Endodermal cell (in vitro differentiated cells): ENCODE measurements around the gene RGS16. TPM values are rescaled to one million over a fixed set of nuclear protein-coding genes. Genes with fewer than 3 reads are reported as not detected.

ENCODE experiments used
- DNase-seq: peaks from one replicate; pipeline ENCODE4 v3.0.0-alpha.2; 2017
- H3K27ac ChIP-seq: 2 replicates; pipeline ENCODE4 v1.5.1; 2013; ENCODE audit warnings: mild to moderate bottlenecking, low read depth, low read length, moderate library complexity
- H3K27me3 ChIP-seq: 2 replicates; pipeline ENCODE4 v1.6.1; 2013; ENCODE audit warnings: mild to moderate bottlenecking, low read length, moderate library complexity; ENCODE audit not compliant: insufficient read depth, control insufficient read depth, poor library complexity, severe bottlenecking
- H3K36me3 ChIP-seq: 2 replicates; pipeline ENCODE4 v1.7.0; 2013; ENCODE audit warnings: mild to moderate bottlenecking, low read length, moderate library complexity; ENCODE audit not compliant: control insufficient read depth, insufficient read depth
- H3K4me1 ChIP-seq: one replicate; pipeline ENCODE4 v1.7.0; 2013; ENCODE audit warnings: low read length; ENCODE audit not compliant: control insufficient read depth, insufficient read depth
- H3K4me3 ChIP-seq: 2 replicates; pipeline ENCODE4 v1.5.1; 2013; ENCODE audit warnings: mild to moderate bottlenecking, low read length, moderate library complexity
- H3K9ac ChIP-seq: 2 replicates; pipeline ENCODE4 v1.6.1; 2013; ENCODE audit warnings: mild to moderate bottlenecking, low read length, moderate library complexity; ENCODE audit not compliant: poor library complexity, severe bottlenecking; ENCODE audit errors: extremely low read depth
- H3K9me3 ChIP-seq: 2 replicates; pipeline ENCODE4 v1.6.1; 2013; ENCODE audit warnings: mild to moderate bottlenecking, low read length, moderate library complexity; ENCODE audit not compliant: control insufficient read depth
- H3K27ac Mint-ChIP-seq: 2 replicates; pipeline ENCODE4 v1.8.0; 2020; ENCODE audit warnings: mixed read lengths
- H3K27me3 Mint-ChIP-seq: 2 replicates; pipeline ENCODE4 v1.8.0; 2021; ENCODE audit warnings: mild to moderate bottlenecking, mixed read lengths; ENCODE audit not compliant: insufficient read depth
- H3K36me3 Mint-ChIP-seq: 2 replicates; pipeline ENCODE4 v1.8.0; 2020; ENCODE audit warnings: low read depth, mixed read lengths
- H3K4me1 Mint-ChIP-seq: 2 replicates; pipeline ENCODE4 v1.8.0; 2020; ENCODE audit warnings: mixed read lengths
- H3K4me3 Mint-ChIP-seq: 2 replicates; pipeline ENCODE4 v1.8.0; 2020; ENCODE audit warnings: mild to moderate bottlenecking, moderate library complexity, mixed read lengths
- H3K9me3 Mint-ChIP-seq: 2 replicates; pipeline ENCODE4 v1.8.0; 2020; ENCODE audit warnings: mild to moderate bottlenecking, mixed read lengths
- WGBS, 2 experiments: methylation state at CpG; one replicate each; pipeline versions ENCODE4 v1.1.5 to v1.1.7; 2013; ENCODE audit warnings: missing lambda C conversion rate in 2 of 2, mixed read lengths in 1 of 2; ENCODE audit not compliant: insufficient coverage in 1 of 2, insufficient read length in 1 of 2; 5-methylcytosine and 5-hydroxymethylcytosine counted together
- total RNA-seq, 2 donors: library from RNA; stranded (reverse); fragmentation: NEBNext Ultra II Directional in 1 of 2; extraction: Animal tissue kit (Norgen Biotek cat#: 25700) in 1 of 2; gene quantifications; 2 replicates in 1 of 2; 3 replicates in 1 of 2; pipeline ENCODE4 v1.2.1, GENCODE V29; 2021
- TF ChIP-seq, protein P1 (sequence below): fragments of 200-600 bp; sonication (generic); conservative IDR thresholded peaks from 2 replicates; pipeline ENCODE4 v1.5.0; 2021; ENCODE audit warnings: antibody characterized with exemption, mild to moderate bottlenecking

Gene RGS16
- total RNA-seq, 2 donors from 2014 or later = 14.8 to 19.4 TPM

DNA sequence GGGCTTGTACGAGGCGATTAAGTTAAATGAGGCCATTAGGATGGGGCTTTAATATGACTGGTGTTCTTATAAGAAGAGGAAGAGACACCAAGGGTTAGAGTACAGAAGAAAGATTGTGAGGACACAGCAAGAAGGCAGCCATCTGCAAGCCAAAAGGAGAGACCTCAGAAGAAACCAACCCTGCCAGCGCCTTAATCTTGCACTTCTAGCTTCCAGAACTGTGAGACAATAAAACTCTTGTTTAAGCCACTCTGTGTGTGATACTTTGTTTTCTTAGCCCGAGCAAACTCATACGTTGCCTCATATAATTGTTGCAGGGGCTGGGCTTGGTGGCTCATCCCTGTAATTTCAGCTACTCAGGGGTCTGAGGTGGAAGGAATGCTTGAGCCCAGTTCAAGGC is 33.6 kb upstream of the RGS16 start:
- WGBS, 2 experiments = 92 to 95% methylated on average over 5 of the region's 5 CpGs
- no peak overlapping the region for H3K27ac Mint-ChIP-seq
- no peaks in the 10 kb centered on the region for H3K27me3 ChIP-seq
- H3K4me3 ChIP-seq = no peak overlapping the region
- DNase-seq = no peak
- H3K9me3 Mint-ChIP-seq = no peaks in the 10 kb centered on the region
- H3K4me1 ChIP-seq = peaks cover 3% of the 10 kb centered on the region
- H3K27ac ChIP-seq = no peak overlapping the region
- no peaks in the 10 kb centered on the region for H3K36me3 ChIP-seq
- H3K9ac ChIP-seq = no peak overlapping the region
- H3K27me3 Mint-ChIP-seq = no peaks in the 10 kb centered on the region
- no peaks in the 10 kb centered on the region for H3K9me3 ChIP-seq
- H3K4me1 Mint-ChIP-seq = peaks cover 18% of the 10 kb centered on the region
- H3K36me3 Mint-ChIP-seq = no peaks in the 10 kb centered on the region
- no peak overlapping the region for H3K4me3 Mint-ChIP-seq
- TF ChIP-seq, protein P1, sequence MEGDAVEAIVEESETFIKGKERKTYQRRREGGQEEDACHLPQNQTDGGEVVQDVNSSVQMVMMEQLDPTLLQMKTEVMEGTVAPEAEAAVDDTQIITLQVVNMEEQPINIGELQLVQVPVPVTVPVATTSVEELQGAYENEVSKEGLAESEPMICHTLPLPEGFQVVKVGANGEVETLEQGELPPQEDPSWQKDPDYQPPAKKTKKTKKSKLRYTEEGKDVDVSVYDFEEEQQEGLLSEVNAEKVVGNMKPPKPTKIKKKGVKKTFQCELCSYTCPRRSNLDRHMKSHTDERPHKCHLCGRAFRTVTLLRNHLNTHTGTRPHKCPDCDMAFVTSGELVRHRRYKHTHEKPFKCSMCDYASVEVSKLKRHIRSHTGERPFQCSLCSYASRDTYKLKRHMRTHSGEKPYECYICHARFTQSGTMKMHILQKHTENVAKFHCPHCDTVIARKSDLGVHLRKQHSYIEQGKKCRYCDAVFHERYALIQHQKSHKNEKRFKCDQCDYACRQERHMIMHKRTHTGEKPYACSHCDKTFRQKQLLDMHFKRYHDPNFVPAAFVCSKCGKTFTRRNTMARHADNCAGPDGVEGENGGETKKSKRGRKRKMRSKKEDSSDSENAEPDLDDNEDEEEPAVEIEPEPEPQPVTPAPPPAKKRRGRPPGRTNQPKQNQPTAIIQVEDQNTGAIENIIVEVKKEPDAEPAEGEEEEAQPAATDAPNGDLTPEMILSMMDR = no peak

DNA sequence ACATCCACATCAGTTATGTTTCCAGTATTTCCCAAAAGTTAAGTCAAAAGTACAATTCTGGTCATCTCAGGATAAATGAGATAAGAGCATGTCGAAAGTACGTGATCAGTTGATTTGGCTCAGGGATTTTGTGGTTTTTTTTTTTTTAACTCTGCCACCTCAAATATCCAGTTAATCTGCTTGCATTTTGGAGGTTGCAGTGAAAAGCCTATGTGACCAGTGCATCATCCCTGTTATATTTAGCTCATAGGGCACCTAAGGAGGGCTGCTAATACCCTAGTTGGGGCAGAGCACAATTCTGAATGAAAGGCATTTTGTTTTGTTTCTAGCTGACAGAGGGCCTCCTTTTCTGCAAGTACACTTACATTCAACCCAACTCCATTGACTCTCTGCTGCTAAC is 31.7 kb upstream of the RGS16 start:
- Histone ChIP-seq H3K27ac (no peak overlapping the region), H3K4me1 (peaks cover 3% of the 10 kb centered on the region), H3K27me3 (no peaks in the 10 kb centered on the region), H3K4me3 (no peak overlapping the region), H3K36me3 (no peaks in the 10 kb centered on the region), H3K9ac (no peak overlapping the region), H3K9me3 (no peaks in the 10 kb centered on the region)
- no peaks in the 10 kb centered on the region for H3K36me3 Mint-ChIP-seq
- no peak for DNase-seq
- peaks cover 14% of the 10 kb centered on the region for H3K4me1 Mint-ChIP-seq
- no peak overlapping the region for H3K27ac Mint-ChIP-seq
- no peaks in the 10 kb centered on the region for H3K9me3 Mint-ChIP-seq
- no peaks in the 10 kb centered on the region for H3K27me3 Mint-ChIP-seq
- WGBS, 2 experiments = 98 to 100% methylated on average over 2 of the region's 2 CpGs
- TF ChIP-seq, protein P1 = no peak
- H3K4me3 Mint-ChIP-seq = no peak overlapping the region

DNA sequence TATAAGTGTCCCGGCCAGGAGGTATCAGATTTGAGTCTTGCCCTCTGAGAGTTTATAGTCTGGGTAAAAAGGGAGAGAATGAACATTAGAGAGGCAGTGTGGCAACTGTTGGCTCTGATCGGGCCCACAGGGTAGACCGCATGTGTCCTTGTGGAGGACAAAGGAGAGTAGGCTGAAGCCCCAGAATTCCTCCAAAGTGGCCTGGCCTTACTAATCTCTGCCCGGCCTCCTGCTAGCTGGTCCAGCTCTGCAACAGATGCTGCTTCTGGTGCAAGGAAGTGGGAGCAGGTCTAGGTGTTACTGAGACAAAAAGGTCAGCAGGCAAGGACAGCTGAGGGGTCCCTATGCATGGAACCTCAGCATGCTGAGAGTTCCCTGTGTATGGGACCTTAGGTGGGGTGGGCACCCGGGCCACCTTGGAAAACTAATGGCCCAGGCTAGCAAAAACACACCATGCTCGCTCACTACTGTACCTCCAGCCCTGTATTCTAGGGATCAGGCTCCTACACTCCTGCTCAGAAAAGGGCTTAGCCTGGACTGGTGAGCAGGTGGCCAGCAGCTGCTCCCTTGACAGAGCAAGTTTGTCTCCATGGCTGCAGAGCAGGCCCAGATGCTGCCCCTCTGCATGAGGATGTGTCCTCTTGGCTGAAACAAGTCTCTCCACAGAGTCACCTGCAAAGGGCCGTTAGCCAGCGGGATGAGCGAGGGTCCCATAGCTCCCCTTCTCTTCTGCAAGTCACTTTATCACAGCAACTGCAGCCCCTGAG is 30.3 kb upstream of the RGS16 start:
- Histone ChIP-seq H3K9me3 (no peaks in the 10 kb centered on the region), H3K27ac (peak overlapping the region; percentile 91), H3K27me3 (no peaks in the 10 kb centered on the region), H3K36me3 (no peaks in the 10 kb centered on the region), H3K4me3 (no peak overlapping the region), H3K4me1 (peaks cover 3% of the 10 kb centered on the region), H3K9ac (no peak overlapping the region)
- WGBS, 2 experiments = 94% methylated on average over 6 to 9 of the region's 9 CpGs
- Mint-ChIP-seq H3K4me1 (peaks cover 18% of the 10 kb centered on the region), H3K36me3 (no peaks in the 10 kb centered on the region), H3K9me3 (no peaks in the 10 kb centered on the region), H3K4me3 (no peak overlapping the region), H3K27me3 (no peaks in the 10 kb centered on the region), H3K27ac (no peak overlapping the region)
- TF ChIP-seq, protein P1 = no peak
- no peak for DNase-seq
